Small intestine (tissue), 7 donors: ENCODE measurements around the gene TBCD. TPM values are rescaled to one million over a fixed set of nuclear protein-coding genes. Genes with fewer than 3 reads are reported as not detected.

Experiments used
- DNase-seq, 2 donors: peaks; one replicate each; pipeline versions ENCODE4 v3.0.0 to v3.0.0-alpha.2; 2013
- FAIRE-seq: peaks from 2 replicates; lab custom pipeline; 2012; peaks lifted over from hg19 to GRCh38; lab: Jason Lieb, UNC
- H3K27ac ChIP-seq, 3 donors: one replicate each; pipeline ENCODE4 v1.5.1; 2013; ENCODE audit warnings: low read length in 2 of 3, mild to moderate bottlenecking in 2 of 3, control low read depth in 1 of 3, inconsistent platforms in 1 of 3, low read depth in 1 of 3, moderate library complexity in 1 of 3
- H3K27me3 ChIP-seq, 3 donors: one replicate each; pipeline ENCODE4 v1.6.1; 2013; ENCODE audit warnings: low read length in 3 of 3, inconsistent platforms in 1 of 3; ENCODE audit not compliant: control insufficient read depth in 3 of 3, insufficient read depth in 3 of 3
- H3K36me3 ChIP-seq, 3 donors: one replicate each; pipeline ENCODE4 v1.6.1; 2013; ENCODE audit warnings: low read length in 3 of 3, inconsistent platforms in 1 of 3, low read depth in 1 of 3, mild to moderate bottlenecking in 1 of 3, moderate library complexity in 1 of 3; ENCODE audit not compliant: control insufficient read depth in 3 of 3, insufficient read depth in 2 of 3
- H3K4me1 ChIP-seq, 3 donors: one replicate each; pipeline ENCODE4 v1.6.1; 2013; ENCODE audit warnings: low read length in 2 of 3, inconsistent platforms in 1 of 3, low read depth in 1 of 3, mild to moderate bottlenecking in 1 of 3, moderate library complexity in 1 of 3; ENCODE audit not compliant: control insufficient read depth in 3 of 3, insufficient read depth in 2 of 3
- H3K4me3 ChIP-seq, 3 donors: one replicate each; pipeline ENCODE4 v1.5.1; 2013; ENCODE audit warnings: low read length in 3 of 3, control low read depth in 1 of 3, inconsistent platforms in 1 of 3, low read depth in 1 of 3, mild to moderate bottlenecking in 1 of 3, moderate library complexity in 1 of 3
- H3K9me3 ChIP-seq, 2 donors: one replicate each; pipeline ENCODE4 v1.6.1; 2013; ENCODE audit warnings: low read depth in 1 of 2, low read length in 1 of 2; ENCODE audit not compliant: control insufficient read depth in 2 of 2, insufficient read depth in 1 of 2
- WGBS, 3 donors: extraction: QIAGEN DNeasy Blood & Tissue Kit; methylation state at CpG; one replicate each; pipeline ENCODE4 v1.1.7; 2013; 5-methylcytosine and 5-hydroxymethylcytosine counted together
- polyA plus RNA-seq, 4 donors: library from polyadenylated mRNA; stranded (reverse) in 3 of 4; unstranded in 1 of 4; fragments of 200-250 nt in 3 of 4; fragments of 120-200 nt in 1 of 4; gene quantifications; one replicate each; pipeline versions ENCODE4 v1.2.1 to v1.2.3, GENCODE V29; 2013
- donor health status: healthy with polysubstance abuse.
- donor health status: control.
- donor health status: control.
- donor health status: Bipolar disorder and iron deficiency.
- donor health status: healthy.

Gene TBCD
- polyA plus RNA-seq, 4 donors: 38.7 to 83.7 (median 67.3) TPM

DNA sequence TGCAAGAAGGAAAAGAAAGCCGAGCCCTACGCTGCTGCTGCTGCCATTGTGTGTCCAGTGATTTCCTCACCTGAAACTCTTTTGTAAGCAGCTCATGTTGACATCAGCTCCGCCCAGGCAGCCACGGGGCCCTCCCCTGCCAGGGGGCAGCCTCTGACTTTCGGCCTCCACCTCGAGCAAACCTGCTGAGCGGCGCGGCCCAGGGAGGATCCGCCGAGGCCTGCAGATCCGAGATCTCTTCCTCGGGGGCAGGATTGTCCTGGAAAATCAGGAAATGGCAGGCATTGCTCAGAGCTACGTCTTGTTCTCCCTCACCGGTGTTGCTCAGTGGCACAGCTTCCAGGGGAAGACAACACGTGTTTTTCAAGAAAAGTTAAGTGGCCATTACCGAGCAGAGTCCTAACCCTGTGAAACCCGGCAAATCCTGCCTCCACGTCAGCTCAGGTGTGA is 123.6 kb downstream of the TBCD start:
- WGBS, 3 donors: 77 to 92% (median 85%) methylated on average over 19 of the region's 19 CpGs
- Histone ChIP-seq H3K4me3 (no peak overlapping the region), H3K36me3 (peaks cover 0 to 55% (median under 1%) of the 10 kb centered on the region in 3 donors), H3K9me3 (no peaks in the 10 kb centered on the region), H3K27me3 (no peaks in the 10 kb centered on the region), H3K27ac (peak overlapping the region in 1 of 3 donors; percentile 79), H3K4me1 (peaks cover 0 to 35% (median 0%) of the 10 kb centered on the region in 3 donors)
- DNase-seq: peak in 1 of 2 donors; percentile 85
- FAIRE-seq: no peak

DNA sequence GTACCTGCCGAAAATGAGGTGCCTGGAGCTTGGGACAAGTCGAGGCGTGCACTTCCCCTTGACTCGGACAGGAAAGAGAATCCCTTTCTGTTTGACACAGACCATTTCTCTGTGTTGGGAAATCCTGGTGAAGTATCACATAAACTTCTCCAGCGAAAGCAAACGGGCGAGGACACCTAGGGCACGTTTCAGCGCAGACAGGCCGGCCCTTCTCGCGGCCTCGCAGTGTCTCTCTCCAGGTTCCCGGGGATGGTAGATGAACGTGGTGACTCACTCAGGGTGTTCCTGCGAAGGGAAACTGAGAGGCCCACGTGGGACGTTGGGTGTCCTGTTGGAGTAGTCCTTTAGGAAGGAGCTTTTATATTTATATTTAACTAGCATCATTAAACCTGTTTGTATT is 124.3 kb downstream of the TBCD start:
- peaks cover 0 to 53% (median 0%) of the 10 kb centered on the region in 3 donors for H3K36me3 ChIP-seq
- H3K4me1 ChIP-seq: peaks cover 0 to 36% (median under 1%) of the 10 kb centered on the region in 3 donors
- no peaks in the 10 kb centered on the region for H3K27me3 ChIP-seq
- FAIRE-seq (no peak), DNase-seq (no peak)
- 65 to 84% (median 82%) methylated on average over 18 of the region's 18 CpGs for WGBS, 3 donors
- no peak overlapping the region for H3K4me3 ChIP-seq
- H3K27ac ChIP-seq: peak overlapping the region in 2 of 3 donors; percentile 12 to 79
- no peaks in the 10 kb centered on the region for H3K9me3 ChIP-seq

DNA sequence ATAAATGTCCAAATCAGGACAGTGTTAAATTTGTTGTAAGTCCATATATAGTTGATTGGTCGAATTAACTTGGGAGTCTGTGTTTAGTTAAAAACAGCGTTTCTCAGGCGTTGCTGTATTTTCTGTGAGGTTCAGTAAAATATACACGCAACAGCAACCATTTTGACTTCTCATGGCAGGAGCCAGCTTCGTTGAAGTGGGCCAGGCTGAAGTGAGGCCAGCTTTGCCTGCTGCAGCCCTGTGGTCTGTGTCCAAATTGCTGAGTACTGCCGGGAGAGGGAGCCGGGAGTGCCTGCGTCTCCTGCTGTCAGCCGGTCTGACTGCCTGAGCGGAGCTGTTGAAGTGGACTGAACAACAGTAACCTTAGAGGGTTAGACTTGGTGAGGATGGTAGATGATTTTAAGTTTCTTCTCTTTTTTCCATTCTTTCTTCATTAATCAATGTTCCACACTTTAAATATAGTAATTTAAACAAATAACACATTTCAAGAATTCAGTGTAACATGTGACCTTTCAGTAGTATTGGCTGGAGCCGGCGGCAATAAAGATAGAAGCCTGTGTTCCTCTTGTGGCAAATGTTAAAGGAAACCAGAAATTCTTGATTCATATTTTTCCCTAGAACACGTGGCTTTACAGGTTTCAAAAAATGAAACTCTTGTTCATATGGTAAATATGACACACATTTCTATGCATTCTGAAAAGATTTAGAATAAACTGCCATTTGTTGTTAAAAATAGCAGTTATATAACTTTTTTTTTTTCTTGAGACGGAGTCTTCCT is 124.9 kb downstream of the TBCD start:
- Histone ChIP-seq H3K27me3 (no peaks in the 10 kb centered on the region), H3K4me3 (no peak overlapping the region), H3K36me3 (peaks cover 0 to 50% (median 0%) of the 10 kb centered on the region in 3 donors), H3K4me1 (peaks cover 0 to 42% (median 3%) of the 10 kb centered on the region in 3 donors), H3K27ac (peak overlapping the region in 1 of 3 donors; percentile 79), H3K9me3 (no peaks in the 10 kb centered on the region)
- 49 to 65% (median 53%) methylated on average over 14 of the region's 14 CpGs for WGBS, 3 donors
- FAIRE-seq (no peak), DNase-seq (peak; percentile 32 to 70)

DNA sequence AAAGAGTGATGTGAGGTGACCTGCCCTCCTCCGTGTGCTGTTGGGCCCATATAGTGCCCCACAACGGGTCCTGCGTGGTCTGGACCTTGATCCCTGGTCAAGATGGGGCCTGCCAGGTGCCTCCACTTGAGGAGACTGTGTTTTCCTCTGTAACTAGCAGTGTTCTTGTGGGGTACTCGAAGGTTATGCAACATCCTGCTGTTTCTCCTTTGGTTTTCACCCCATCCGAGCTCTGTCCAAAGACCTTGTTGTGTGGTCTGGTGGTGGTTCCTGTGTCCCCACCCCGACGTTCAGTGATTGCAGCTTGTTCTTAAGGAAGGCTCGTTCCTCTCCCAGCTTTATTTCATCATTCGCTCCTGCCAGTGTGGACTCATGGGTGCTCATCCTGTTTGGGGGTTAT is 126.7 kb downstream of the TBCD start:
- WGBS, 3 donors: 59 to 60% (median 60%) methylated on average over 9 of the region's 9 CpGs
- Histone ChIP-seq H3K4me3 (no peak overlapping the region), H3K27ac (peak overlapping the region in 1 of 3 donors; percentile 21), H3K4me1 (peaks cover 2 to 60% (median 9%) of the 10 kb centered on the region in 3 donors), H3K9me3 (no peaks in the 10 kb centered on the region), H3K36me3 (peaks cover 0 to 42% (median 0%) of the 10 kb centered on the region in 3 donors), H3K27me3 (no peaks in the 10 kb centered on the region)
- FAIRE-seq: no peak
- peak in 1 of 2 donors; percentile 55 for DNase-seq

DNA sequence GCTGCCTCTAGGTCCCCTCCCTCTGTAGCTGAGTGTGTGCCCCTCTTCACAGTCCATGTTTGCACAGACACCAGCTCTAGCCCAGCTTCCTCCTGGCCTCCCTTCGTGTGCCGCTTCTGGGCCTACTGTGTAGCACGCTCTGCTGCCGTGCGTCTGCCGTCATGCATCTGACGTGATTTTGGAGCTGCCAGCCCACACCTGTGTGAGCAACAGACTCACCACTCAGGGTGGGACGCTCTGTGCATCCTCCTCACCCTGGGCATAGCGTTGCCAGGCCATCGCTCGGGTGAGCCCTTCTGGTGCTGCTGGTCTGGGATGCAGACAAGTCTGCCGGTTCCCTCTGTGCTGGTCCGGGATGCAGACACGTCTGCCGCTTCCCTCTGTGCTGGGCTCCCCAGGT is 127.4 kb downstream of the TBCD start:
- Histone ChIP-seq H3K4me1 (peaks cover 2 to 62% (median 9%) of the 10 kb centered on the region in 3 donors), H3K4me3 (no peak overlapping the region), H3K27me3 (no peaks in the 10 kb centered on the region), H3K36me3 (peaks cover 0 to 41% (median 0%) of the 10 kb centered on the region in 3 donors), H3K27ac (no peak overlapping the region), H3K9me3 (no peaks in the 10 kb centered on the region)
- WGBS, 3 donors: 96 to 97% (median 97%) methylated on average over 13 to 15 of the region's 15 CpGs
- FAIRE-seq: no peak
- no peak for DNase-seq

DNA sequence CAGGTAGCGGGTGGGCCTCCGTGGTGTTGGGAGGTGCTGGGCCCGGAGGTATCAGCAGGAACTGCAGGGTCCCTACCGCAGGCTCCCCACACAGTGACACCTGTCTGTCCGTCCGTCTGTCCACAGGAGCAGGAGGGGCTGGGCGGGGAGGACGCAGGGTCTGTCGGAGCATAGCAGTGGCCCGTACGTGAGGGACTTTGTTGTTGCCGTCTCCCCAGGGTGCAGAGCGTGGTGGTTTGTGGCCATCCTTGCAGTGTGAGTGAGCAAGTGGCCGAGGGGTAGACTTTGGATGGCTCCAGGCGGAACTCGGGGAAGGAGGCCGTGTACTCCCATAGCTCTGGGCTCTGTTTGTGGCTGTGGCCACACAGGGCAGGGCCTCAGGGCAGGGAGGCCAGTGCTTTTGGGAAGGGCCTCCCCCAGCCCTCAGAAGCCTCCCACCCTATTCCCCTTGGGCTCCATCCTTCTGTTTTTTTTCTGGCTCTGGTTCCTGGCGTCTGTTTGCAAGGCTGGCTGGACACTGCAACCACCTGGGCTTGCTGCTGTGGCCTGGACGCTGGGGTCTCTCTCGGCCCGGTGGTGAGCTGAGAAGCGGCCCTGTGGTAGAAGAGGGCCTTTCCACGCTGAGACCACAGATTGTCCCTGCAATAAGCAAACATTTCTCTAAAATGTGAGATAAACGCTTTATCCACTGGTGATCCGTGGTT is 128.9 kb downstream of the TBCD start:
- H3K36me3 ChIP-seq: peaks cover 0 to 46% (median 0%) of the 10 kb centered on the region in 3 donors
- WGBS, 3 donors: 88 to 93% (median 93%) methylated on average over 25 of the region's 25 CpGs
- no peaks in the 10 kb centered on the region for H3K27me3 ChIP-seq
- no peak for FAIRE-seq
- no peak for DNase-seq
- no peaks in the 10 kb centered on the region for H3K9me3 ChIP-seq
- H3K27ac ChIP-seq: peak overlapping the region in 1 of 3 donors; percentile 87
- peaks cover 2 to 52% (median 9%) of the 10 kb centered on the region in 3 donors for H3K4me1 ChIP-seq
- no peak overlapping the region for H3K4me3 ChIP-seq

DNA sequence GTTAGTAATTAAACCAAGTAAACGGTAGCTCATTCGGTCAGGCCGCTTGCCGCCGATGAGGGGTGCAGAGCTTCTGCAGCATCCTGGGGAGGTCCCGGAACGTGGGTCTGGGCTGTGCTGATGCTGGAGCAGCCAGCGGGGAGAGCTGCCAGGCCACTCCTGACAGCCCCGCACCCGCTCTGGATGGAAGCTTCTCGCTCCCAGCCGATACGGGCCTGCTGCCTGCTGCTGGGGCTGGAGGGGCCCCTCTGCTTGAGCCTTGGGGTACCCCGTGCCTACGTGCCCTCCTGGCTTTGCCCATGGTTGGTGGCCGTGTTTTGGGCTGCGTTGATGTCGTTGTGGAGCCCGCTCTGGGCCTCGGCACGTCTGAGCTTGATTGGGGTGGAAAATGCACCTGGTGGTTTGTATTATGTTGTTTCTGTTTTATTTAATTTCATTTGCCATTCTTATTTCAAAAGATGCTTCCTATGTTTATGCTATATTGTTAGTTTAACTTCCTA is 129.5 kb downstream of the TBCD start:
- H3K27me3 ChIP-seq: no peaks in the 10 kb centered on the region
- H3K9me3 ChIP-seq: no peaks in the 10 kb centered on the region
- peaks cover 2 to 53% (median 9%) of the 10 kb centered on the region in 3 donors for H3K4me1 ChIP-seq
- WGBS, 3 donors: 80 to 89% (median 86%) methylated on average over 21 of the region's 21 CpGs
- no peak overlapping the region for H3K4me3 ChIP-seq
- H3K27ac ChIP-seq: peak overlapping the region in 2 of 3 donors; percentile 2 to 87
- DNase-seq (no peak), FAIRE-seq (no peak)
- peaks cover 0 to 51% (median 0%) of the 10 kb centered on the region in 3 donors for H3K36me3 ChIP-seq
